Measurements from ENCODE around the gene TMTC1.

The TMTC1 gene

DNA sequence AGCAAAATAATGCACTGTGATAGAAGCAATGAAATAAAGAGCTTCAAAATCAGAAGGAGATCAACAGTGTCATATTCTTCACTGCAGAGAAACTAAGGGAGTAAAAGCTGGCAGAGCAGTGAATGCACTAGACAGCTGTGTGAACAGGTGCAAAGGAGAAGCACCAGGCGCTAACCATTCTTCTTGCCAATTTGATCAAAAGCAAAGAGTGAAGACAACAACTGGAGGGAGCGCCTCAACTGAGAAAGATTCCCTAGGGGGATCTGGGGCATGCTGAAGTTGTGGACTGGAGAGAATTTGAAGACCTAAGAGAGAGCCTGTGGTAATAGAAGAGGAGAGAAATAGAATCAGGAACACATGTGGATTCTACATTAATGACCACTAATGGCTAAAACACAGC is 235.9 kb downstream of the TMTC1 start:
- no peak for ATAC-seq
- TF ChIP-seq RARB (CRISPR knock-in tag; IDR thresholded peaks at IDR 0.05) (no peak), TOX (CRISPR knock-in tag; IDR thresholded peaks at IDR 0.05; ENCODE audit: borderline replicate concordance) (no peak), ZC3H10 (CRISPR knock-in tag; IDR thresholded peaks at IDR 0.05) (no peak), PPARA (CRISPR knock-in tag; IDR thresholded peaks at IDR 0.05; ENCODE audit: borderline replicate concordance) (no peak), ZFP3 (CRISPR knock-in tag; IDR thresholded peaks at IDR 0.05) (no peak), ISL1 (CRISPR knock-in tag; IDR thresholded peaks at IDR 0.05) (no peak), GLIS3 (CRISPR knock-in tag; IDR thresholded peaks at IDR 0.05) (no peak)
- TF ChIP-seq, protein P1, sequence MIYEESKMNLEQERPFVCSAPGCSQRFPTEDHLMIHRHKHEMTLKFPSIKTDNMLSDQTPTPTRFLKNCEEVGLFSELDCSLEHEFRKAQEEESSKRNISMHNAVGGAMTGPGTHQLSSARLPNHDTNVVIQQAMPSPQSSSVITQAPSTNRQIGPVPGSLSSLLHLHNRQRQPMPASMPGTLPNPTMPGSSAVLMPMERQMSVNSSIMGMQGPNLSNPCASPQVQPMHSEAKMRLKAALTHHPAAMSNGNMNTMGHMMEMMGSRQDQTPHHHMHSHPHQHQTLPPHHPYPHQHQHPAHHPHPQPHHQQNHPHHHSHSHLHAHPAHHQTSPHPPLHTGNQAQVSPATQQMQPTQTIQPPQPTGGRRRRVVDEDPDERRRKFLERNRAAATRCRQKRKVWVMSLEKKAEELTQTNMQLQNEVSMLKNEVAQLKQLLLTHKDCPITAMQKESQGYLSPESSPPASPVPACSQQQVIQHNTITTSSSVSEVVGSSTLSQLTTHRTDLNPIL (CRISPR knock-in tag; IDR thresholded peaks at IDR 0.05; ENCODE audit: low read depth), result no peak
- TF ChIP-seq, protein P2, sequence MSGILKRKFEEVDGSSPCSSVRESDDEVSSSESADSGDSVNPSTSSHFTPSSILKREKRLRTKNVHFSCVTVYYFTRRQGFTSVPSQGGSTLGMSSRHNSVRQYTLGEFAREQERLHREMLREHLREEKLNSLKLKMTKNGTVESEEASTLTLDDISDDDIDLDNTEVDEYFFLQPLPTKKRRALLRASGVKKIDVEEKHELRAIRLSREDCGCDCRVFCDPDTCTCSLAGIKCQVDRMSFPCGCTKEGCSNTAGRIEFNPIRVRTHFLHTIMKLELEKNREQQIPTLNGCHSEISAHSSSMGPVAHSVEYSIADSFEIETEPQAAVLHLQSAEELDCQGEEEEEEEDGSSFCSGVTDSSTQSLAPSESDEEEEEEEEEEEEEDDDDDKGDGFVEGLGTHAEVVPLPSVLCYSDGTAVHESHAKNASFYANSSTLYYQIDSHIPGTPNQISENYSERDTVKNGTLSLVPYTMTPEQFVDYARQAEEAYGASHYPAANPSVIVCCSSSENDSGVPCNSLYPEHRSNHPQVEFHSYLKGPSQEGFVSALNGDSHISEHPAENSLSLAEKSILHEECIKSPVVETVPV (CRISPR knock-in tag; IDR thresholded peaks at IDR 0.05), result no peak

DNA sequence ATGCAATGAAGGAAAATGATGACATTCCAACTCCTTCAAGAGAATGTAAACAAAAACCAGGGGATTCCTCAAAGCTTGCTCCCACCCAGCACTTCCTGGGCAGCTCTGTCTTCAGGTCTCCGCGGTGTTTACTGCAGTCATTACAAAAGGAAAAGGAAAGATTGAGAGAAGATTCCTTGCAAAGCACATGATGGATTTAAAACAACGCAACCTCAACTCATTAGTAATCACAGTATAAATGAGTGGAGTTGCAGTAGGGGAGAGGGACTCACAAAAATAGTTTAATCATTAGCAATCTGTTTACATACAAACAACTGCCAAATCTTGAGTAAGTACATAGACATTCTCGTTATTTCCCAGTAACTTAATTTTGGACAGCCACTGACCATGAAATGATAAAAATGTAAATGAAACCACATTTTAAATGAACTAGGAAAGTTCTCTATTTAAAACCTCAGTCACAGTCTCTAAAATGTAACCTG is 236.6 kb downstream of the TMTC1 start:
- TF ChIP-seq, protein P3, sequence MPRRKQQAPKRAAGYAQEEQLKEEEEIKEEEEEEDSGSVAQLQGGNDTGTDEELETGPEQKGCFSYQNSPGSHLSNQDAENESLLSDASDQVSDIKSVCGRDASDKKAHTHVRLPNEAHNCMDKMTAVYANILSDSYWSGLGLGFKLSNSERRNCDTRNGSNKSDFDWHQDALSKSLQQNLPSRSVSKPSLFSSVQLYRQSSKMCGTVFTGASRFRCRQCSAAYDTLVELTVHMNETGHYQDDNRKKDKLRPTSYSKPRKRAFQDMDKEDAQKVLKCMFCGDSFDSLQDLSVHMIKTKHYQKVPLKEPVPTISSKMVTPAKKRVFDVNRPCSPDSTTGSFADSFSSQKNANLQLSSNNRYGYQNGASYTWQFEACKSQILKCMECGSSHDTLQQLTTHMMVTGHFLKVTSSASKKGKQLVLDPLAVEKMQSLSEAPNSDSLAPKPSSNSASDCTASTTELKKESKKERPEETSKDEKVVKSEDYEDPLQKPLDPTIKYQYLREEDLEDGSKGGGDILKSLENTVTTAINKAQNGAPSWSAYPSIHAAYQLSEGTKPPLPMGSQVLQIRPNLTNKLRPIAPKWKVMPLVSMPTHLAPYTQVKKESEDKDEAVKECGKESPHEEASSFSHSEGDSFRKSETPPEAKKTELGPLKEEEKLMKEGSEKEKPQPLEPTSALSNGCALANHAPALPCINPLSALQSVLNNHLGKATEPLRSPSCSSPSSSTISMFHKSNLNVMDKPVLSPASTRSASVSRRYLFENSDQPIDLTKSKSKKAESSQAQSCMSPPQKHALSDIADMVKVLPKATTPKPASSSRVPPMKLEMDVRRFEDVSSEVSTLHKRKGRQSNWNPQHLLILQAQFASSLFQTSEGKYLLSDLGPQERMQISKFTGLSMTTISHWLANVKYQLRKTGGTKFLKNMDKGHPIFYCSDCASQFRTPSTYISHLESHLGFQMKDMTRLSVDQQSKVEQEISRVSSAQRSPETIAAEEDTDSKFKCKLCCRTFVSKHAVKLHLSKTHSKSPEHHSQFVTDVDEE (CRISPR knock-in tag; IDR thresholded peaks at IDR 0.05), result no peak
- no peak for TF ChIP-seq ZFP3 (CRISPR knock-in tag; IDR thresholded peaks at IDR 0.05)
- TF ChIP-seq ISL1 (CRISPR knock-in tag; IDR thresholded peaks at IDR 0.05), result no peak
- TF ChIP-seq ZNF8 (CRISPR knock-in tag; IDR thresholded peaks at IDR 0.05), result no peak
- no peak for TF ChIP-seq OSR1 (CRISPR knock-in tag; IDR thresholded peaks at IDR 0.05)
- TF ChIP-seq, protein P1 (CRISPR knock-in tag; IDR thresholded peaks at IDR 0.05; ENCODE audit: low read depth), result no peak
- TF ChIP-seq TOX (CRISPR knock-in tag; IDR thresholded peaks at IDR 0.05; ENCODE audit: borderline replicate concordance), result no peak
- TF ChIP-seq ZNF70 (CRISPR knock-in tag; IDR thresholded peaks at IDR 0.05), result no peak
- ATAC-seq, result no peak

DNA sequence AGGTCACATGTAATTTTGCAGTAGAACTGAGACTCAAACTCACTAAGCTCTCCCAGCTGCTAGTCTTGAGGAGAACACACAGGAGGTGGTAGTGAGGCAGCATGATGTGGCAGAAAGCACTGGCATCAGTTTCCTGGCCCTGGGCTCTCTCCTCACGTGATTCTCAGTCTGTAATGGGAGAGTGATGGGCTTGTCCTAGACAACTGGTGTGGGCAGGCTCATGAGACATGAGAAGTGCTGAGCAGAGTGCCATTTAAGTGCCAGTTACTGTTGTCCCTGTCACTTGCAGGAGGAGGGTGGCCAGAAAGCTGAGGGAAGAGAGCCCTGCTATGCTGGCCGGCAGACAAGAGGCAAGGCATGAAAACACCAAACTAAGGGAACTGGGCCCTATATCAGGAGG is 237.7 kb downstream of the TMTC1 start:
- no peak for ATAC-seq
- TF ChIP-seq BACH2 (CRISPR knock-in tag; IDR thresholded peaks at IDR 0.05; ENCODE audit: borderline replicate concordance) (no peak), OSR1 (CRISPR knock-in tag; IDR thresholded peaks at IDR 0.05) (no peak), ISL1 (CRISPR knock-in tag; IDR thresholded peaks at IDR 0.05) (no peak), ESRRG (CRISPR knock-in tag; IDR thresholded peaks at IDR 0.05) (no peak), TCF4 (CRISPR knock-in tag; IDR thresholded peaks at IDR 0.05; ENCODE audit: borderline replicate concordance) (no peak), ARNTL (CRISPR knock-in tag; IDR thresholded peaks at IDR 0.05; ENCODE audit: borderline replicate concordance, low read depth) (no peak), RARB (CRISPR knock-in tag; IDR thresholded peaks at IDR 0.05) (no peak), CSDC2 (CRISPR knock-in tag; IDR thresholded peaks at IDR 0.05) (no peak), ZC3H10 (CRISPR knock-in tag; IDR thresholded peaks at IDR 0.05) (no peak)
- TF ChIP-seq, protein P2 (CRISPR knock-in tag; IDR thresholded peaks at IDR 0.05), result no peak
- TF ChIP-seq, protein P4, sequence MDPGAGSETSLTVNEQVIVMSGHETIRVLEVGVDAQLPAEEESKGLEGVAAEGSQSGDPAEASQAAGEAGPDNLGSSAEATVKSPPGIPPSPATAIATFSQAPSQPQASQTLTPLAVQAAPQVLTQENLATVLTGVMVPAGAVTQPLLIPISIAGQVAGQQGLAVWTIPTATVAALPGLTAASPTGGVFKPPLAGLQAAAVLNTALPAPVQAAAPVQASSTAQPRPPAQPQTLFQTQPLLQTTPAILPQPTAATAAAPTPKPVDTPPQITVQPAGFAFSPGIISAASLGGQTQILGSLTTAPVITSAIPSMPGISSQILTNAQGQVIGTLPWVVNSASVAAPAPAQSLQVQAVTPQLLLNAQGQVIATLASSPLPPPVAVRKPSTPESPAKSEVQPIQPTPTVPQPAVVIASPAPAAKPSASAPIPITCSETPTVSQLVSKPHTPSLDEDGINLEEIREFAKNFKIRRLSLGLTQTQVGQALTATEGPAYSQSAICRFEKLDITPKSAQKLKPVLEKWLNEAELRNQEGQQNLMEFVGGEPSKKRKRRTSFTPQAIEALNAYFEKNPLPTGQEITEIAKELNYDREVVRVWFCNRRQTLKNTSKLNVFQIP (CRISPR knock-in tag; IDR thresholded peaks at IDR 0.05; ENCODE audit: borderline replicate concordance, low read depth), result no peak
